Measurements from ENCODE around the gene BST2.

GRCh38 chr19:17419621-17420474 lies 14.4 kb upstream of the BST2 start, which contains the start of gene MVB12A:
- peak in 2 of 4 experiments; percentile 7 to 24 for TF ChIP-seq CTCF (IDR thresholded peaks at IDR 0.05)
- TF ChIP-seq POLR2AphosphoS5 (IDR thresholded peaks at IDR 0.05), result peak; percentile 99
- TF ChIP-seq POLR2A (IDR thresholded peaks at IDR 0.05), result peak; percentile 48

Measured in prostate gland (tissue), 2 donors.